ENCODE results near the gene DCLRE1C. TPM values are rescaled to one million over a fixed set of nuclear protein-coding genes. Genes with fewer than 3 reads are reported as not detected.
"Not testable (repeated sequence)": the region's sequence is repeated elsewhere in the genome, so short reads cannot be mapped to it uniquely, and the experiment has no call there.

The DCLRE1C gene
- total RNA-seq, 2 experiments from 2014 or later: 12.0 to 16.4 TPM

DNA sequence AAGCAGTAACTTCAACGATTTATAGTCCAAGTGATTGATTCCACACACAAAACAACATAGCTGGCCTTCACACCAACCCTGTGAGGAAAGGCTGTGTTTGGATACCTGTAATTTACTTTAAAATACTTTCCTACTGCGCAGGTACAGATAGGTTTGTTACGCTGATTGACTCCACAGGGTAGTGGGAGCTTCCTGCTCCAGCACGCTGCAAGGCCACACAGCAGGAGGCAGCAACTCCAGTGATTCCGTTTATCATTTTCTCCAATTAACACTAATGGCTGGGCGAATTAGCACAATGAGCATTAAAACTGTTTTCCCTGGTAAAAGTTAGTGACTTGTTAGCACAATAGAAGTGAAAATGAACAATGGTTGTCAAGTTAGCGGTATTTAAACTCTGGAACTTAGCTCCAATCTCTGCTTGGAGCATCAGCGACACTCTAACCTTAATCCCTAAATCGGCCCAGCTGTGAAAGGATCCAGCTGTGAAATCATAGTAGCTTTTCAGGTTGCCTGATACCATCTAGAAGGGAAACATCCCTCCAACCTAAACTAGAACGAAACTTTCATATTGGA, 959 bp downstream of the DCLRE1C start:
- CTCF ChIA-PET: interaction anchor here (0.7 to 1.2 kb wide), 5 partner anchors 9 to 416 kb away, joined by 3 to 4 read pairs (median 4); partner anchors contain the start of genes CDNF, HSPA14 and MSANTD7
- POLR2A ChIA-PET: interaction anchor here (1.0 to 2.6 kb wide), 6 partner anchors 72 to 768 kb away, joined by 3 to 24 read pairs (median 4); partner anchors contain the start of genes CDNF, HSPA14, MSANTD7 and SUV39H2

DNA sequence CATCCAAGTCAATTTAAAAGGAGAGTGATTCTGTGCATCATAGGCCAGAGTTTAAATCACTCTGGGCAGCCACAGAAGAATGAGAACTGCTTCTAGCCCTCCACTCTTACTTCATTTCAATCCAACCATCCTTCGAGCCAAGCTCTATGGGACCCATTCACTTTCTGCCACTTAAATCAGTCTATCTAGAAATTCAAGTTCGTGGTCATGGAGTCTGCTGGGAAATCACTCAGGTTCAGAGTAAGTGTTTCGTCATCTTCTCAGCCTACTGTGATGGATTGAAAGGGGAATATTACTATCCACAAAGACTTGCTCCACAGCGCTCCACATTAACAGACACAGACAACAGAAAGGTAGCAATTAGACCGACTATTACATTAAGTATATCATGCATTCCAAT, 4.6 kb downstream of the DCLRE1C start:
- POLR2A ChIA-PET: no interaction called here
- CTCF ChIA-PET: no interaction called here

DNA sequence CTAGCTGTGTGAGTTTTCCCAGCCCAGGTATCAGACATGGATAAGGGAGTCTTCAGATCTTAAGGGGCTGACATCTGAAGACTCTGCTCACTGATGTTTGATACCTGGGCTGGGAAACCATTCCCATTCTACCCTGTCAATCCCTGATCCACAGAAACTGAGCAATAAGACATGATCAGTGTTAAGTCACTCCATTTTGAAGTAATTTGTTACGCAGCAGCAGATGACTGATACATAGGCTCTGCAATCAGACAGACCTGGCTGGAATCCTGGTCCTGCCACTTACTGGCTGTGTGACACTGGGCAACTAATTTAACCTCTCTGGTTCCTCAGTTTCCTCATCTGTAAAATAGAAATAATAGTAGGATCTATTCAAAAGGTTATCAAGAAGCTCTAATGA, 6.6 kb downstream of the DCLRE1C start:
- POLR2A ChIA-PET: no interaction called here
- CTCF ChIA-PET: no interaction called here

DNA sequence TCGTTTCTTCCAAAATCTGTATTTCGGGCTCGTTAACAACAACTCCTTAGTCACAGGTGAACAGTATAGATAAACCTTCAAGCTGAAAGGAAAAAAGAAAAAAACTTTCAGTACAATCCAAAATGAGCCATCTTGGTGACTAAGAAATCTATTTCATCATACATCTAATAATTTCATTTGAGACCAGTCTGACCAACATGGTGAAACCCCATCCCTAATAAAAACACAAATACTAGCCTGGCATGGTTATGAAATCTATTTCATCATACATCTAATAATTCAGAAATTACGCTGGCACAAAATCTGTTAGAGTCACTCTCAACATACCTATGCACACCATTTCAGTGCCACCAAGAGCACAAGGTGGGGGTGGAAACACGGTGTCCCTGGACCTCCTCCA, 8.8 kb downstream of the DCLRE1C start:
- POLR2A ChIA-PET: no interaction called here
- CTCF ChIA-PET: interaction anchor here (0.7 kb wide), 1 partner anchor 396 kb away, joined by 3 read pairs; no protein-coding TSS in a partner anchor

DNA sequence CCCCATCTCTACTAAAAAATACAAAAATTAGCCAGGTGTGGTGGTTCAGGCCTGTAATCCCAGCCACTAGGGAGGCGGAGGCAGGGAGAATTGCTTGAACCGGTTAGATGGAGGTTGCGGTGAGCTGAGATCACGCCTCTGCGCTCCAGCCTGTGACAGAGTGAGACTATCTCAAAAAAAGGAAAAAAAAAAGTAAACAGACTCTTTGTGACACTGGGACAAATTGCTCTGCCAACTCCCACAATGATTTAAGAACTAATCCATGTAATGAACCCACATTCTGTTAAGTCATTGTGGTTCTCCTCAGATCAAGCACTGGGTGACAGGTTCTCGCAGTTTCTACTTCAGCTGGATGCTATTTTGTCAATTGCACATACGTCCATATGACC, 11.0 kb downstream of the DCLRE1C start:
- POLR2A ChIA-PET: not testable (repeated sequence)

DNA sequence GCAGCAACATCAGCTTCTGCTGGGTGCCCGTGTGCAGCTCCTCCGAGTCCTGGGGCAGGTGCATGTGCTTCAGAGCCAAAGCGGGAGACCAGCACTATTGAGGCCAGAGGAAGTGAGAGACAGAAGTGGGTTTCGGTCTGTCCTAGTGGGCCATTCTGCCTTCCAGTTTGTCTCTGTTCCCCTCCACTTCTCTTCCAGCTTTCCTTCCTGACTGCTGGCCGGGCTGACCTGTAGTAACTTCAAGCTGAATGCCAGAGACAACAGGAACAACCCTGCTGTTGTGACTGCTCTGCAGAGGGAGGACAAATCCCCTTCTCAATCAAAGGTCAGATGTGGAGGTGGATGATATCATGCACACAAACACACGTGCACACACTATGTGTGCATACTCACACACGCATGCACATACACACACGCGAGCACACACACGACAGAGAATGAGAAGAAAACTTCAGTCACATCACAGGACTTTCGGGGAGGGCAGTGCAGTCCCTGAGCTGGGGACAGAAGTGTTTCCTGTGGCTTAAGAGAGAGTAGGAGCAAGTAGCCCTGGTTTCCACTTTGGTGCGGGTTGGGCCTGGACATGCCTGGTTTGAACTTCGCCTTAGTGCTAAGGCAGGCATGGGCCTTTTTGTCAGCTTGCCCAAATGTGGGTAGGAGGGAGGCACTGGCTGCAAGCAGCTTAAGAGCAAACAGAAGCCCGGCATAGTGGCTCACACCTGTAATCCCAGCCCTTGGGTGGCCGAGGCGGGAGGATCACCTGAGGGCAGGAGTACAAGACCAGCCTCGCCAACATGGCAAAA, 11.5 kb downstream of the DCLRE1C start:
- CTCF ChIA-PET: not testable (repeated sequence)

More for the DNA sequence above, 11.0 kb downstream of the DCLRE1C start:
- CTCF ChIA-PET: not testable (repeated sequence)

DNA sequence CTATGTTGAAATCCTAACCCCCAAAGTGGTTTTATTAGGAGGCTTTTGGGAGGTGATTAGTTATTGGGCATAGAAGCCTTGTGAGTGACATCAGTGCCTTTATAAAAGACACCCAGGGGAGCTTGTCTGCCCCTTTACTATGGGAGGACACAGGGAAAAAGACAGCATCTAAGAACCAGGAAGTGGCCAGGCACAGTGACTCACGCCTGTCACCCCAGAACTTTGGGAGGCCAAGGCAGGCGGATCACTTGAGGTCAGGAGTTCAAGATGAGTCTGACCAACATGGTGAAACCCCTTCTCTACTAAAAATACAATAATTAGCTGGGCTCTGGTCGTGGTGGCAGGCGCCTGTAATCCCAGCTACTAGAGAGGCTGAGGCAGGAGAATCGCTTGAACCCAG, 14.9 kb downstream of the DCLRE1C start:
- CTCF ChIA-PET, POLR2A ChIA-PET: not testable (repeated sequence)

More for the DNA sequence above, 11.5 kb downstream of the DCLRE1C start:
- POLR2A ChIA-PET: not testable (repeated sequence)

DNA sequence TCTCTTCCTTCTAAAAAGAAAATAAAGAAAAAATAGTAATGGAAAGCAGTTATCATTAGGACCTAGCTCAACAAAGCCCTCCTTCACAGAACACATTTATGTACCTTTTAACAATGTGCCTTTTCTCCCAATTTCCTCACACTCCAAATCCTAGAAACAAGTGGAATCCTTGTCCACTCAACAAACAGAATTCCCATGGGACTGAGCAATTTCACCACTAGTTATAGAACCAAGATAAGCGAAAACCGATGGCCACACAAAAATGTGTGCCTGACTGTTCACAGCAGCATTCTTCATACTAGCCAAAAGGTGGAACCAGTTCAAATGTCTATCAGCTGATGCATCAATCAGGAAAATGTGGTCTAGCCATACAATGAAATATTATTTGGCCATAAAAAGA, 17.3 kb downstream of the DCLRE1C start:
- CTCF ChIA-PET: no interaction called here
- POLR2A ChIA-PET: no interaction called here

DNA sequence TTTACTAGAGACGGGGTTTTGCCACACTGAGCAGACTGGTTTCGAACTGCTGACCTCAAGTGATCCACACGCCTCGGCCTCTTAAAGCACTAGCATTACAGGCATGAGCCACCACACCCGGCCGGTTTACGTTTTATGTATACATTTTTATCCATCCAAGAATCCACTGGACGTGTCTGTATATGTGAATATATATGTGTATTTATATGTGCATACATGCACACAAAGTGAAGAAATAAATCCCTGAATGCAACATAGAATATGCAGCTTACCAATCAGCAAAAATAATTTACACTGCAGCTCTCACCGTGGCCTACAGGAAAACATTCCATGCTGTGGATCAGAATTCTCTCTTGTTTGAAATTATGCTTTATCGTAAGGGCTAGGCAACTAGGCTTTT, 23.3 kb downstream of the DCLRE1C start:
- ChIA-PET CTCF (no interaction called here), POLR2A (no interaction called here)

DNA sequence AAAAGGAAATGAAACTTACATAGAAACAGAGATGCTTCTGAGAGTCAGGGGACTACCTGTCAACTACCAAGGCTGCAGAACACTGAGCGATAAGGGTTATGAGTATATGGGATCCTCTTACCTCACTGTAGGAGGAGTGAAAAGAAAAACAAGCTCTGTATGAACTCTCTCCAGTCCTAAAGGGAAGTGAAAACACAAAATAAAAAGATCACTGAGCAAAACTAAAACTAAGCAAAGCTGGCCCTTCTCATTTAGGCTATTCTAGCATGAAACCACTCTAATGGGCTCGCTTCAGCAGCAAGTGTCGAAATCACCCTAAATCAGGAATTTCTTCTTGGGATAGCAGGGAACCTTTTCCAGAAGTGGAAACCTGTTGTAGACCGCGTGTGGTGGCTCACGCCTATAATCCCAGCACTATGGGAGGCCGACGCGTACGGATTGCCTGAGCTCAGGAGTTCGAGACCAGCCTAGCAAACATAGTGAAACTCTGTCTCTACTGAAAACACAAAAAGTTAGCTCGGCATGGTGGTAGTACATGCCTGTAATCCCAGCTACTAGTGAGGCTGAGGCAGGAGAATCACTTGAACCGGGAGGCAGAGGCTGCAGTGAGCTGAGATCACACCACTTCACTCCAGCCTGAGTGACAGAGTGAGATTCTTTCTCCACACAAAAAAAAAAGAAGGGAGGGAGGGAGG, 27.0 kb downstream of the DCLRE1C start:
- ChIA-PET CTCF (no interaction called here), POLR2A (no interaction called here)

DNA sequence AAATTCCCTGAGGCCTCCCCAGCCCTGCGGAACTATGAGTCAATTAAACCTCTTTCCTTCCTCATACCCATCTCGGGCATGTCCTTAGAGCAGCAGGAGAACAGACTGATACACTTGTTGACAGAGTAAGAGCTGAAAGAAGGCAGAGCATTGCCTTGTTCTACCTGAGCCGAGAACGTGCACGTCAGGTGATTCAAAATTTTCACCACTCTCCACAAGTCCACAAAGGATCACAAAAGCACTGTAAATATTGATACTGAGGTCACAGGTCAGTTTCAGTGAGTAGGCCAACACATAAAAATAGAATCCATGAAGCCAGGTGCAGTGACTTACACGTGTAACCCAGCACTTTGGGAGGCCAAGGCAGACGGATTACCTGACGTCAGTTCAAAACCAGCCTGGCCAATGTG, 27.8 kb downstream of the DCLRE1C start:
- CTCF ChIA-PET: no interaction called here

DNA sequence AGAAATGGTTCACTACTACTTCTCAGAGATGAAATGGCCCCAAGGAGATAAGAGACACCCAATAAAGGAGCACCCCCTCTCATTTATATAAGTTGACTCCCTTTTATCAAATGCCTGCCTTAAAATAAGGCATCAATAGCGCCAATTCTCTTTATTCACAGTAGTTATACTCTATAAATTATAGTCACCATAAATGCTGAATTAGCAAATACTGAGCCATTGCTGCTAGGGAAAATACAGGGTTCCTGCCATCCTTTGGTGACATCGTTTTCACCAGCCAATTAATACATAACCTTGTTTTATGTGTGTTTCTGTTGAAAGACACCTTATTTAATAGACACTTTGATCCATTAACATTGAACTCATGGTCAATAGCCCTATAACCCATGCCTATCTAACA, 28.6 kb downstream of the DCLRE1C start:
- ChIA-PET CTCF (no interaction called here), POLR2A (no interaction called here)

More for the DNA sequence above, 27.8 kb downstream of the DCLRE1C start:
- POLR2A ChIA-PET: no interaction called here

DNA sequence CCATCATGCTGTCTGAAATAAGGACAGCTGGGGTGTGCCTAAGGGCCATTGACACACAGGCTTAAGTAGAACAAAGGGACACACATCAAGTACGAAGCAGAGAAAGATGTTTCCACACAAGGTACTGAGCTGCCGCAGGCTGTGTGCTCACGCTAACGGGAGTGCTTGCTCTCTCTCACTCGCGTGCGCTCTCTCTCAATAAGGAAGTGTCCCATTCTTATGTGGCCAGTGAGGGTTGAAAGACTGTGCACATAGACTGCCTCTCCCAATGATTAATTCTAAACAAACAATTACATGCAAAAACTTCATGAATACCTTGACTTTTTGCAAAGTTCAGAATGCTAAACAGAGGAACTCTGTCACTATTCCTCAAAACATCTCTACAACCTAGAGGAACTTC, 29.9 kb downstream of the DCLRE1C start:
- CTCF ChIA-PET: no interaction called here
- POLR2A ChIA-PET: no interaction called here

DNA sequence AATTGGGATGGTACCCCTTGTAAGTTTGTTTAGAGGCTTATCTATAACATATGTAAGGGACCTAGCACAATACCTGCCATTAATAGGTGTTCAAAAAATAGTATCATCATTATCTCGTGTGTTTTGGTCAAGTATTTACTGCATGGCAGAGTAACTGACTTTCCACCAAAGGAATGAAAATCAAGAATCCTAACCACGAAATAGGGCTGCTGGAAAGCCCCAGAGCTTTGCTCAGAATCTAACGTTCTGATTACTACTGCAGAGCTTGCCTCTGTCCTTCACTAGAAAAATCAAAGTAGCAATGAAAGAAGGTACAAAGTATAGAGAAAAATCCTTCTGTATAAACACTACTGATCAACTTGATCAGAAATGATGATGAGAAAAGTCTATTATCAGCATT, 34.9 kb downstream of the DCLRE1C start:
- ChIA-PET CTCF (no interaction called here), POLR2A (no interaction called here)

DNA sequence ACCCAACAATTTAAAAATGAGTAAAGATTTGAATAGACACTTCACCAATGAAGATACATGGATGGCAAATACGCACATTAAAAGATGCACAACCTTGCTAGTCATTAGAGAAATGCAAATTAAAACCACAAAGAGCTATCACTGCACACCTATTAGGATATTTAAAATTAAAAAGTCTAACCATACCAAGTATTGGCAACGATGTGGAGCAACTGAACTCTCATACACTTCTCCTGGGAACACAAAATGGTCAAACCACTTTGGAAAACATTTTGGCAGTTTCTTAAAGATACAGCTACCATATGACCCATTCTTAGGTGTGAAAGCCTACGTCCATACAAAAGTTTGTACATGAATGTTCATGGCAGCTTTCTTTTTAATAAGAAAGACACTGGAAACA, 36.1 kb downstream of the DCLRE1C start:
- ChIA-PET CTCF (no interaction called here), POLR2A (no interaction called here)

DNA sequence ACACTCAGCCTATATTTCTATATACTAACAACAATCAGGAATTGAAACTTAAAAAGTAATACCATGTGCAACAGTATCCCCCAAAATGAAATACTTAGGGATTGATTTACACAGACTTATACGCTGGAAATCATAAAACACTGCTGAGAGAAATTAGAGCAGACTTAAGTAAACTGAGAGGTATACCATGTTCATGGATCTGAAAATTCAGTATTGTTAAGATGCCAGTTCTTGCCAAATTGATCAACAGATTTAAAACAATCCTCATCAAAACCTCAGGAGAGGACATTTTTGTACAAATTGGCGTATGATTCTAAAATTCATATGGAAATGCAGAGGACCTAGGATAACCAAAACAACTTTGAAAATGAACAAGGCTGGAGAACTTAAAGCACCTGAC, 37.3 kb downstream of the DCLRE1C start:
- POLR2A ChIA-PET: no interaction called here
- CTCF ChIA-PET: no interaction called here

DNA sequence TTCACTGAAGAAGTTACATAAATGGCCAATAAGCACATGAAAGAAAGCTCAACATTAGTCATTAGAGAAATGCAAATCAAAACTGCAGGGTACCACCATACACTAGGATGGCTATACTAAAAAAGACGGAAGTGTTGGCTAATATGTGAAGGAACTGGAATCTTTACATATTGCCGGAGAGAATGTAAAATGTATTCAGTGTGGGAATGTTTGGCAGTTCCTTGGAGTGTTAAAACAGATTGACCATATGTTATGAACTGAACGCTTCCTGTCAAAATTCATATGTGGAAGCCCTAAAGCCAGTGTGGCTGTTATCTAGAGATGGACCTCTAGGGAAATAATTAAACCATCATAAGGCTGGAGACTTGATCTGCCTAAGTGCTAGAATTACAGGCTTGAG, 42.1 kb downstream of the DCLRE1C start:
- ChIA-PET POLR2A (no interaction called here), CTCF (no interaction called here)

DNA sequence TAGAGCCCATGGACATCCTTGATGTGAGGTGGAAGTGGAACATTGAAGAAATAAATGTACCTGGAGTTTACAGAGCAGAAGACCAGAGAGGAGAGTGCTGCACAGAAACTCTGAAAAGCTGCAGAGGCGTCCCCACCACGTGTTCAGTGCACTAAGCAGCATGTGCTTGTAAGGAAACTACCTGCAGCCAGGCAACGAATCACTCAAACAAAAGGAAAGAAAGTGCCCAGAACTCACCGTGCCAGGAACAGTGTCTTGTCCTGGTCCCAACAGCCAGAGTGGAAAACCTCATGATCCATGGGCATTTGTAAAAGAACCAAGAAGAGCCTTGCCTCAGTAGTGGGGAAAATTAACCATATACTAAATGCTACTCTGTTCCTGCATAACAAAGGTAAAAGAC, 42.9 kb downstream of the DCLRE1C start:
- ChIA-PET CTCF (no interaction called here), POLR2A (no interaction called here)

DNA sequence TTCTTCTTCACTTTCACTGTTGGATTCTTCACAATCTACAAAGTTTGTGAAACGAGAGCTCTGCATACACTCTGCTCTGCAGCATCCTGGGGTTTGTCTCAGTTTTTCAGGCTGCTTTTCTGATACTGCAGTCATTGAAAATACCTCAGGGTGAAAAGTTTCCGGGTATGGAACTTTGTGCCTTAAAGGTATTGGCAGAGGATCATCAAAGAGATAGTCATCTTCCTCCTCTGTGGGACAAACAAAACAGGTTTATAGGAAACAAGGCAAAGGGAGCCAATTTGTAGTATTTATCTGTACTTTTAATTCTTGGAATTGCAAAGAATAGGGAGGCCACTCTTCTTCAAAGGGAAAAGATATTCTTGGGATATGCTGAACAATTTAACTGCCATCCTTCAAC, 44.8 kb downstream of the DCLRE1C start:
- ChIA-PET CTCF (no interaction called here), POLR2A (no interaction called here)

DNA sequence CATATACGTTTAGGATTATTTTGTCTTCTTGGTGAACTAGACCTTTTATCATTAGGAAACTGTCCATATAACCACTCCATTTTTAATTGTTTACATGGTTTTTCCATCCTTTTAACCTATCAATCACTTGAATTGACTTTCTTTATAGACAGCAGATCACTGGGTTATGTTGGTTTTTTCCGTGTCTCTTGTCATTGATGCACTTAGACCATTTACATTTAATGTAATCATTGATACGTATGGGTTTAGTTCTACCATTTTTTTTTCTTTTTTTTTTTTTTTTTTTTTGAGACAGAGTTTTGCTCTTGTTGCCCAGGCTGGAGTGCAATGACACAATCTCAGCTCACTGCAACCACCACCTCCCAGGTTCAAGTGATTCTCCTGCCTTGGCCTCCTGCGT, 46.3 kb downstream of the DCLRE1C start:
- POLR2A ChIA-PET, CTCF ChIA-PET: not testable (repeated sequence)

DNA sequence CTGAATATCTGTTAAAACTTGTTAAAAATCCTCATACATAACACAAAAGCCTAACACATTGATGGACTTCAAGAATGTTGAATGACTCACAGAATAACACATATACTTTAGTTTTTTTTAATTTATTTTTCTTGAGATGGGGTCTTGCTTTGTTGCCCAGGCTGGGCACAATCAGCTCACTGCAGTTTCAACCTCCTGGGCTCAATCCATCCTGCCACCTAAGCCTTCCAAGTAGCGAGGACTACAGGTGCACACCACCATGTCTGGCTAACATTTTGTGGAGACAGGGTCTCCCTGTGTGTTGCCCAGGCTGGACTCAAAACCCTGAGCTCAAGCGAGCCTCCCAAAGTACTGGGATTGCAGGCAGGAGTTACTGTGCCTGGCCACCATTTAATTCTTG, 47.1 kb downstream of the DCLRE1C start:
- ChIA-PET POLR2A (no interaction called here), CTCF (no interaction called here)
